ENCODE results near the gene PDE4C.

PDE4C gene

DNA sequence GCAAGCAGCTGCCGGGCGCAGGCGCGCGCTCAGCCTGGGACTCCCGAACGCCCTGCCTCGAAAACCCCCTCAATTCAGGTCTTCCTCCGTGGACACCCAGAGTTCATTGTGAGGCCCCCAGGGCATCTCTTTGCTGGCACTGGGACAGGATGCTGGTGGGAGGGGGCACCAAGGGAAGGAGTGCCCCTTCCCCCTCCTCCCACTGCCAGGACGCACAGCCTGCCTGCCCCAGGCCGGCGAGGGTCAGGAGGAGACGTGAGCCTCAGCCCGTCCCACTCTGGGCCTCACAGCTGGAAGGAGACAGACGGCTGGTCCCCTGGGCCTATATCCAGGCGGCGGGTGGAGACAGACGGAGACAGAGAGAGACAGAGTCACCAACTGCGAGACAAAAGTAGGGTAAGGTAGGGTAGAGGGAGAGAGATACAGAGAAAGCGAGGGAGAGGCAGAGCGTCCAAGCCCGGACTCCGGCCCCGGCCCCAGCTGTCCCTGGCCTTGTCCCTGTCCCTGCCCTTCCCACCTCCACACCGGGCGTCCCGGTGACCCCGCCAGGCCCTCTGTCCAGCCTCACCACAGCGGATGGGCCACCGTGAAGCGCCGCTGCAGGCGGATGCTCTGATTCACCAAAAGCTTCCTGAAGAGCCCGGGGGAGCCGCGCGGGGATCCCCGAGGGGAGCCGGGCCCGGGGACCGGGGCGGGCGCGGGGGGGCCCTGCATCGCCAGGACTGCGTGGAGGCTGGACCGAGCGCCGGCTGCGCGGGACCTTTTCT lies at the start of gene PDE4C:
Gene PDE4C, minus strand, starts transcription at position 737 of the 767 bp plus-strand sequence. Its CDS starts 23 bp downstream, at position 714.
- no peak for DNase-seq (ENCODE audit: extremely low read depth in 1 of 2, low read depth in 1 of 2)

DNA sequence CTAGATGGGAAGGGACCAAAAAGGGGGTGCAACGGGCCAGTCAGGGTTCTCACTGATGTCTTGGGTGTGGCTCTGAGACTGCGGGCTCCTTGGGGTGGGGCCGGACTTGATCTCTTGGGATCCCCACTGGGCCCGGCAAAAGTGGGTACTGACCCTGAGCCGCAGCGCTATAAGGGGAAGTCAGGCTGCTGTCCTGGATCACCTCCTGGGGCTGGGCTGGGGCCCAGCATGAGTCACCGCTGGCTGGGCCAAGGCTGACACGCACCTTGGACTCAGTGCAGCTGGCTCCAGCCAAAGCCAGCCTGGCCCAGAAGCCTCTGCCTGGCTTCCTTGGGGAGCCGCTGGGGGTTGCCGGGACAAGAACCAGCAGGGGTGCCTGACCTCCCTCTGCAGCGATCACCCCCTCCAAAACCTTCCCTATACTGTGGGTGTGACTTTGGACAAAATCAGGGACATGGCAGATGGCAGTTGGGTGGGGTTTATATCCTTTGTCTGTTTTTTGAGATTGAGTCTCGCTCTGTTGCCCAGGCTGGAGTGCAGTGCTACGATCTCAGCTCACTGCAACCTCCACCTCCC lies 48.6 kb upstream of the PDE4C start:
- no peak for DNase-seq (ENCODE audit: extremely low read depth in 1 of 2, low read depth in 1 of 2)

DNA sequence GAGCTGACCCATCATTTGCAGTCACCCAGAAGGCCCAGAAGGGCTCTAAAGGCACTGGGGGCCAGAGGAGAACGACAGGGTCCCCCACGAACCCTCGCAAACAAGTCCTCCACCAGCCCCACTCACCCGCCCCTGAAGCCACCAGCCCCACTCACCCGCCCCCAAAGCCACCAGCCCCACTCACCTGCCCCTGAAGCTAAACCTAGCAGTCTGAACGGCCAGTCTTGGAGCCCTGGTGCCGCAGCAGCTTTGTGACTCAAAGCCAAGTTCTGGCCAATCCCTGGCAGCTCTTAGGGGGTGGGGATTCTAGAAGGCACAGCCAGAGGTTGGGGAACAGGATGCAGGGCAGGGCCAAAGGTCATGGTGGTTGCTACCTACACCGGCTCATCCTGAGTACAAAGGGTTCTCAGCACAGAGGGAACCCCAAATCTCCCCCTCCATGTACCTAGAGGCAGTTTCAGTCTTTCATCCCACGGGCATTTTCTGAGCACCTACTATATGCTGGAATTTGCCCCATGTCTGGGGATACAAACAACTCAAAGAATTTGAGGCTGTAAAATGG lies 48.1 kb upstream of the PDE4C start, which contains the start of gene IQCN:
Gene IQCN, minus strand, starts transcription at position 234 of the 562 bp plus-strand sequence. CDS start 4,974 bp downstream, outside the sequence.
- DNase-seq (ENCODE audit: extremely low read depth in 1 of 2, low read depth in 1 of 2) = no peak

DNA sequence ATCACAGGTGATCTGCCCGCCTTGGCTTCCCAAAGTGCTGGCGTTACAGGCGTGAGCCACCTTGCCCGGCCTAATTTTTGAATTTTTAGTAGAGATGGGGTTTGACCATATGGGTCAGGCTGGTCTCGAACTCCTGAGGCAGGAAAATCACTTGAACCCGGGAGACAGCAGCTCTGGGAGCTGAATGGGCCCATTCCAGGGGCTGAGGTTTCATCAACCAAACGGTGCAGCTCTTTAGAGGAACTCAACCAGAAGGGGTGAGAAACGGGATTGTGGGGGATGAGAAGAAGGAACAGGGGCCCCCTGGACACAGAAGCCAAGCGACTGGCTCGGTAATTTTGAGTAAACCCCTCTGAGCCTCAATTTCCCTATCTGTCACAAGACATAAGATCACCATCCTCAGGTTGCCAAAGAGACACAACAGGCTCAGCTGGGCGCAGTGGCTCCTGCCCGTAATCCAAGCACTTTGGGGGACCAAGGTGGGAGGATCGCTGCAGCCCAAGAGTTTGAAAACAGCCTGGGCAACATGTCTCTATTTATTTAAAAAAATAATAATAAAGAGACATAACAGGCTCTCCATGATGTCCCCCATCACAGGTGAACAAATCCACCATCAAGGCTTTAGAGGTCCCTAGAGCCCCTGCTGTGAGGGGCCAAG lies 47.5 kb upstream of the PDE4C start:
- no peak for DNase-seq (ENCODE audit: extremely low read depth in 1 of 2, low read depth in 1 of 2)

DNA sequence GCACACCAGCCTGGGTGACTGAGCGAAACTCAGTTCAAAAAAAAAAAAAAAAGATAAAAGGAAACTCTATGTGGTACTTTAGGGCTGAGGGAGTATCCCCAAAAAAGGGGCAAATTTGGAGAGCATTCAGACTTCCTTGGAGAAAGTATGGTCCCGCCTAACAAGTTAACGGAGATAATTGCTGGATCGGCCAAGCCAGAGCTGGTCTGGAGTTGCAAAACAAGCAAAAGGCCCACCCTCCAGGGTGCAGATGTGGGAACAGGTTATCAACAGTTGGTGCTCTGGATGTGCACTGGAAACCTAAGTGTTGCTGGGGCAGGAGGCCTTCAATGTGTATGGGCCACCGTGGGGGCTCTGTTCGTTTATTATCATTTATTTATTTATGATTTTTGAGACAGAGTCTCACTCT lies 45.2 kb upstream of the PDE4C start:
- DNase-seq (ENCODE audit: extremely low read depth in 1 of 2, low read depth in 1 of 2) = no peak

DNA sequence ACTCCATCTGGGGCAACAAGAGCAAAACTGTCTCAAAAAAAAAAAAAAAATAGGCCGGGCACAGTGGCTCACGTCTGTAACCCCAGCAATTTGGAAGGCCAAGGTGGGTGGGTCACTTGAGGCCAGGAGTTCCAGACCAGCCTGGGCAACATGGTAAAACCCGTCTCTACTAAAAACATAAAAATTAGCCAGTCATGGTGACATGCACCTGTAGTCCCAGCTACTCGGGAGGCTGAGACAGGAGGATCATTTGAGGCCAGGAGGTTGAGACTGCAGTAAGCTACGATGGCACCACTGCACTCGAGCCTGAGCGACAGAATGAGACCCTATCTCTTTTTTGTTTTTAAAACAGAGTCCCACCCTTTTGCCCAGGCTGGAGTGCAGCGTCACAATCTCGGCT lies 44.1 kb upstream of the PDE4C start:
- no peak for DNase-seq (ENCODE audit: extremely low read depth in 1 of 2, low read depth in 1 of 2)

DNA sequence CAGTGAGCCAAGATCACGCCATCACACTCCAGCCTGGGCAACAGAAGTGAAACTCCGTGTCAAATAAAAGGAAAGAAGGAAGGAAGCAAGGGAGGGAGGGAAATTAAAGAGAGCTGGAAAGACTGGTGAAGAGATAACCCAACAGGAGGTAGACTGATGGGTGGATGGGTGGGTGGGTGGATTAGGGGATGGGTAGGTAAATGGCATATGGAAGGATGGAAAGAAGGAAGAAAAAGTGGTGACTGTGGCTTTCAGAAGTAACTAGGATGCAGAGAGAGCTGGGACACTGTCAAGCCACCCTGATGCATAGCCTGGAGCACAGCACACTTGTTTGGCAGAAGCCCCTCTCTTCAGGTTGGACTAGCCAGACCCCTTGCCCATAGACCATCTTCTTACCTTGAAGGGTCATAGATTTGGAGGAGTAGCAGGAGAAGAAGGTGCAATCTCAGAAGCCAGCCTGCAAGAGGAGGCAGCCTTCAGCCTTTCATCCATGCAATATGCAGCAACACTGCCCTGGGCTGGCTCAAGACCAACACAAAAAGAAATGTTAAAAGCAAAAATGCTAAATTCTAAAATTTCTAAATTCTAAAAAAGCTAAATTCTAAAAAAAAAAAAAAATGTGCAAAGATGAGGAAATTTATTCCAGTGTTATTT lies 43.0 kb upstream of the PDE4C start:
- no peak for DNase-seq (ENCODE audit: extremely low read depth in 1 of 2, low read depth in 1 of 2)

DNA sequence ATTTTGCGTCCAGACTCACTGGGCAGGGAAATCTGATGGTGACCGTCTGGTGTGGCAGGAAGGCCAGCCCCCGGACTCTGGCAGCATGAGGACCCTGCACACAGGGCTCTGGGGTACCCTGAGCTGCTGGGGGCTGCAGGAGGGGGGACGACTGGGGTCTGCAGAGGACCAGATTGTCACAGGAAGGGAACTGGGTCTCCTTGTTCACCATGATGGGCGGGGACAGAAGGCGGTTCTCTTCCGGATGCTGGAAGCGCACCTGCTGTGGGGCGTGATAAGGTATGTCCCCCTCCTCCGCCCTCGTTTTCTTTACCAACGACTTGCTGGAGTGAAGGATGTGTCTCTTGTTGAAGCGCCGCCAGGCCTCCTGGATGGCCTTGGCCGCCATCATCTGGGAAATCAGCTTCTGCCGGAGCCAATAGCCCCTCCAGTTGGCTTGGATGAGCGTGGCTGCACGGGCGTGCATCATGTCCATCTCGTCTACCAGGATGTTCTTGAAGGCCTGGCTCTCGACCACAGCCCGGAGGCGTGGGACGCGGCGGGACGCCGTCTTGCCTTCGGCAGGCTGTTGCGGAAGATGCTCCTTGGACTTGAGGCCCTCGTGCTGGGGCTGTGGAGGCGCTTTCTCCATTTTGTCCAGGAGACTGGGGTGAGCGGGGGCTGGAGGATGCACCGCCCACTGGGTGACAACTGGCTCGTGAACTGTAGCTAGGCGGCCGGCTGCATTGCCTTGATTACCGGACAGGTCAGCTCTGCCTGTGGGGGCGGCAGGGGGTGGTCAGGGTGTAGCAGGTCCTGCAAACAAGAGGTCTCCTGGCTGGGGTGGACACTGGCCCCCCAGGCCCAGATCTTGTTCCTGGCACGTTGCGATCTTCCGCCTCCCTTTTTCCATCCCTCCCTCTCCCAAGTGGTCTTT lies 40.8 kb upstream of the PDE4C start:
- no peak for DNase-seq (ENCODE audit: extremely low read depth in 1 of 2, low read depth in 1 of 2)

DNA sequence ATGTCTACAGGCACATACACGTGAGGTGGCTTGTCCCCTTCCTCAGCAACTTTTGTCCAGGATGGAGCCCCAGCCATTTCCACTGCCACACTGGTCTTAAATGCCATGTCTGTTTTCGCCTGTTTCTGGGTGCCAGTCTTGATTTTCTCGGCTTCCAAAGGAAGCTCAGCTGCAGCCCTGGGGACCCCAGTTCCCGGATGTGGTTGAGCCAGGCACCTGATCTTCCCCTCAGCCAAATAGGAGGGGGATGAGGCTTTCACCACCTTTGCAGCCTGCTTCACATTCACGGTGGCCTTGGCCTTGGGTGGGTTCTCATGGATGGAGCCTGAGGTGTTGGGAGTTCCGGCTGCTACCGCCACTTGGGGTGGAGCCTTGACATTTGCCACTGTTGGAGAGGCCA lies 39.3 kb upstream of the PDE4C start:
- no peak for DNase-seq (ENCODE audit: extremely low read depth in 1 of 2, low read depth in 1 of 2)

DNA sequence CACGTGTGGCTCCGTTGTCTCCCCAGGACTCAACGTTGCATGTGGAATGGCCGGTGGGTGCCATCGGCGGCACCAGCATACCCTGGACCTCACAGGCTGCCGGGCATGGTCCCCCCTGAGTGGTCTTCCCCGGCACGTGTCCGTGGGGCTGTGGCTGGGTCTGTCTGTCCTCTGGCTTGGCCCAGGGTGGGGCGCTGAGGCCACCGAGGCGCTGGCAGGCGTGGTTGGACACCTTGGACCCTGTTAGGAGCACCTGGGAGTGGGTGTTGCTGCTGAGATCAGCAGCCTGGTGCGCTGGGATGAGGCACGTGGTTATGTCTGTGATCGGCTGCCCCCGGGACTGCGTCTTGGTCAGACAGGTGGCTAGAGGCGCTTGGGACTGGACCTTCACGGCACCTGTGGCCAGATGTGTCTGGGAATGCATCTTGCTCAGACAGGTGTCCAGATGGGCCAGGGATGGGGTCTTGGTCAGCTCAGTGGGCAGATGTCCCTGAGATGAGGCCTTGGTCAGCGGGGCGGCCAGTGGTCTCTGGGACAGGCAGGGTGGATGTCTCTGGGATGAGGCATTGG lies 38.8 kb upstream of the PDE4C start:
- DNase-seq (ENCODE audit: extremely low read depth in 1 of 2, low read depth in 1 of 2) = no peak

DNA sequence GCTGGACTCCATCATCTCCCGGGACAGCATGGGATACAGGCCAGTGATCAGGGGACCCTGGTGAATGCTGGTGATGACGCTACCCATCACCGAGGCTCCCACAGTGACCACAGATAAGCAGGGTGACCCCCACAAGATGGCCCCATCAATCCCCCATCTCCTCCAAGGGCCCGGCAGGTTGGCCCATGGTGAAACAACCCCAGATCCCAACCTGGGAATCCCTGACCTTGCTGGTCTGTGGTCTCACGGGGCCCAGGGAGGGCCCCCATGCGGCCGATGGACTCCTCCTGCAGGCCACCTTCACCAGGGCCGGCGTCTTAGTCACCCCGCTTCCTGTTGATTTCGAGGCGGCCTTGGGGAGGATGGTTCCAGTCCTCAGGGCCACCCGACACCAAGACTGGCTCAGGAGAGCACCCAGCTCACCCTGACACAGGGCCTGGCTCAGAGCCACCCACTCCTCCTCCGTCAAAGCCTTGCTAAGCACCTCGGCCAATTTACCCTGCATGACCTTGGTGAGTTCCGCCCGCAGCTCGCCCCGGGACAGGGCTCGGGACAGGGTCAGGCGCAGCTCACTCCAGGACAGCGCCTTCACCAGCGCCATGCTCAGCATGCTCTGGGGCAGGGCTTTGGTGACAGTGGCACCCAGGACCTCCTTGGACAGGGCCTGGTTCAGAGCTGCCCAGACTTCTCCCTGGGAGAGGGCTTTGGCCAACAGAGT lies 38.1 kb upstream of the PDE4C start:
- DNase-seq (ENCODE audit: extremely low read depth in 1 of 2, low read depth in 1 of 2) = no peak

DNA sequence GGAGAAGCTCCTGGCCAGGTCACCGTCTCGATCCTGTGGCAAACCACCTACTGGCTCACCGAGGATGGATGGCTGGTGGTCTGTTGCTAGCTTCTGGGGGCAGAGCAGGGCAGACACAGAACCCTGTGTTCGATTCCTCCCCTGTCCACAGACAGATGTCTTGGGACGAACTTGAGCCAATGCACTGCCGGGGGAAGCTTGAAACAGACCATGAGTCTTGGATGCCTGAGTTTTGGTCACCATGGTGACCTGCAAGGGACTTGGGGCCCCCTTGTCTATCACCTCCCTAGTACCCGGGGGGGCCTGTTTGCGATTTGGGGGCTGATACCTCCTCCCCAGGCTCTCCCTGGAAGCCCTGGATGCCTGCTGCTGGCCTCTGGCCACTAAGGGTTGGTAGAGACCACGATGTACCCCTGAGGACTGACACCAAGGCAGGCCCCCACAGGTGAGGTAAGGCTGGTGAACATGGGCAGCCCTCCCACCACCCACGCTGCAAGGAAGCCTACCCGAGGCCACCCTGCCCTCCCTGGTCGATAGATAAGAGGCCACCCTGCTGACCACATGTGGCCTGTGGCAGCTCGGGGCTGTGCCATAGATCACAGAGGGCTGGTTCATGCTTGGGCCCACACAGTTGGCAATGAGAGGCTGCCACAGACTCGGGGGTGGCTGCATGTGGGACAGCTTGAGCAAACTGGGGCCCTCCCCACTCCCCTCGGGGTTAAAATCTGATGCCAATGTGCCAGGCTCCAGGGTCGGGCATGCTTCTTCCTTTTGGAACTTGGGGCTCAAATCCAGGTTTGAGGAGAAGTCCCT lies 37.3 kb upstream of the PDE4C start:
- DNase-seq (ENCODE audit: extremely low read depth in 1 of 2, low read depth in 1 of 2) = no peak

DNA sequence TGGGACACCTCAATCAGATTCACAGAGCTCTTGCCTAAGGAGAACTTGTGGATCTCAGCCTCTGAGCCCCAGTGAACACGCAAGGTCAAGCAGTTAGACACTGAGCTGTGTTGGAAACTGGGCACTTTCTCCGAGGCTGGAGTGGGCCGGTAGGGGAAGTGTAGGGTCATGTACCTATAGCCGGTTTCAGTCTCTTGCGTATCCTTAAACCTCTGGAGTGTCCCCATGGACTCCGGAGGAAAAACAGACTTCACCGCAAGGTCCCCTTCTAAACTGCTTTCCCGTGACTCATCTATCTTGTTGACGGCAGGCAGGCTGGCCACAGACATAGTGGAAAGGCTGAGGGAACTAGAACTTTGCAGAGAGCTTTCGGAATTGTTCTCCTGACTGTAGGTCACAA lies 36.7 kb upstream of the PDE4C start:
- no peak for DNase-seq (ENCODE audit: extremely low read depth in 1 of 2, low read depth in 1 of 2)

DNA sequence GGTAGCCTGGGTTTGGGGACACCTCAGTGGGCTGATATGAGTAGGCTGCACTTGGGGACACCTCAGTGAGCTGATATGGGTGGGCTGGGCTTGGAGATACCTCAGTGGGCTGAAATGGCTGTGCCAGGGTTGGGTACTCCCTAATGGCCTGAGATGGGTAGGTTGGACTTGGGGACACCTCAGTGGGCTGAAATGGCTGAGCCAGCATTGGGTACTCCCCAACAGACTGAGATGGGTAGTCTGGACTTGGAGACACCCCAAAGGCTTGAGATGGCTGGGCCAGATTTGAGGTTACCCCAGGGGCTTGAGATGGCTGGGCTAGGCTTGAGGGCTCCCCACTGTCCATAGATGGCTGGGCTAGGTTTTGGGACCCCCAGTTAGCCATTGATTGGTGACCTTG lies 35.9 kb upstream of the PDE4C start:
- no peak for DNase-seq (ENCODE audit: extremely low read depth in 1 of 2, low read depth in 1 of 2)

DNA sequence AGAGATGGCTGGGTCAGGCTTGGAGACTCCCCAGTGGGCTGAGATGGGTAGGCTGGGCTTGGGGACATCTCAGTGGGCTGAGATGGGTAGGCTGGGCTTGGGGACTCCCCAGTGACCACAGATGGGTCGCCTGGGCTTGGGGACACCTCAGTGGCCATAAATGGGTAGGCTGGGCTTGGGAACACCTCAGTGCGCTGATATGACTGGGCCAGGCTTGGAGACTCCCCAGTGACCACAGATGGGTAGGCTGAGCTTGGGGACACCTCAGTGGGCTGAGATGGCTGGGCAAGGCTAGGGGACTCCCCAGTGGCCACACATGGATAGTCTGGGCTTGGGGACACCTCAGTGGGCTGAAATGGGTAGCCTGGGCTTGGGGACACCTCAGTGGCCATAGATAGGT lies 35.2 kb upstream of the PDE4C start:
- no peak for DNase-seq (ENCODE audit: extremely low read depth in 1 of 2, low read depth in 1 of 2)

DNA sequence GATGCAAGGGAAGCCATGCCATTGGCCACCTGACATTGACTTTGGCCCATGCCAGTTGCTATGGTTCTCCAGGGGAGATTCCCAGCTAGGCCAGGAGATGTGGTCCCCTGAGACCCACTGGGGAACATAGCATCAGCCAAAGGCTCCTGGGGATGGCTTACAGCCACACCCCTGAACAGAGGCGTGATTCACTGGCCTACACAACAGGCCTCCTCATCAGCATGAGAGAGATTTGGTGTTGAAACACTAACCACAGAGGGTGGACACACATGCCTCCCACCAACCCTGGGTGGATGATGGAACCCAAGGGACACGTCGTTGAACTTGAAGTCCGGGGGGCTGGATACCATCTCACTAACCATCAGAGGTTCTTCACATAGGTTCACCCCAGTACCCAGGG lies 33.7 kb upstream of the PDE4C start:
- no peak for DNase-seq (ENCODE audit: extremely low read depth in 1 of 2, low read depth in 1 of 2)

DNA sequence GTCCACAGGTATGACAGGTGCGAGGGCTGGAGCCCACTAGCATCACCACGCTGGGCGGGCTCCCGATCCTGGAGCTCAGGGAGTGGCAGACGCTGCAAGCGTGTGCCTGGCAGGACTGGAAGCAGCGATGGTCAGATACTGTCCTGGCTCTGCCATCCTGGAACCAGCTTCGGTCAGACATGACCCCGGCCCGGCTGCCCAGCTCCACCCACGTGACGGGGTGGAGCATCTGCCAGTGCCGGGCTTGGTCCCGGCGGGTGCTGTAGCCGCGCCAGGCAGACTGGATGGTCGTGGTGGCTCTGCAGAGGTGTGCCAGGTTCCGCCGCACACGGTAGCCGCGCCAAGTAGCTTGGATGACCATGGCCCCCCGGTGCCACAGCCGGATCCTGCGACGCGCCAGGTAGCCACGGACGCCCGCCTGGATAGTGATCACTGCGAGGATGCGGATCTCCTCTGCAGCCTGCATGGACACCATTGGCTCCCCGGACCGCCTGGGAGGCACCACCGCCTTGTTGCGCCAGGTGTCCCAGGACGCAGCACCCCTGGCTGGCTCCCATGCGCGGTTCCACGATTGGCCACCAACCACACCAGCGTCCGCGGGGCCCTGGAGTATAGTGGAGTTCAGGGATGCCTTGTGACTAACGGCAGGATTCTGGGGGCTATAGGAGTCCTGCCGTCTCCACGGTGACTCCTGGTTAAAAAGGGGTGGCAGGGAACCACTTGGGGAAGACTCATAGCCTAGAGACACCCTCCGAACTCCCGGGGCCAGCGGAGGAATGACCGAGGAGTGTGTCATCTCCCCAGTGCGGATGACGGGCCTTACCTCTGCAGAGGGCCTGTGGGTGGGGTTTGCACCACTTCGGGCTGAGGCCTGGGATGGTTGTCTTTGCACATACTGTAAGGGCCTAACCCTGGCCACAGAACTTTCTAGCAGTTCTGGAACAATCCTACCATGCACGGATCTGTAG lies 31.5 kb upstream of the PDE4C start:
- no peak for DNase-seq (ENCODE audit: extremely low read depth in 1 of 2, low read depth in 1 of 2)

All from stimulated activated CD8-positive, alpha-beta memory T cell treated with anti-CD3 and anti-CD28 coated beads, Interleukin-7, amount 100 ng/mL, for 48 hours (primary cell).